Bronchial epithelial cell (primary cell): ENCODE data around the gene LOX. TPM values are rescaled to one million over a fixed set of nuclear protein-coding genes. Genes with fewer than 3 reads are reported as not detected.
A peak's percentile ranks its signal among the peaks of the same experiment; 100 is the strongest.

ENCODE experiments used
- DNase-seq: peaks from one replicate; pipeline ENCODE4 v3.0.0-alpha.2; 2010; ENCODE audit warnings: low read depth
- FAIRE-seq: peaks from 2 replicates; lab custom pipeline; 2011; peaks lifted over from hg19 to GRCh38; lab: Jason Lieb, UNC
- H3K27me3 ChIP-seq: 2 replicates; pipeline ENCODE4 v1.5.1; 2011; ENCODE audit warnings: low read length; ENCODE audit not compliant: control insufficient read depth, insufficient read depth
- H3K36me3 ChIP-seq: 2 replicates; pipeline ENCODE4 v1.5.1; 2011; ENCODE audit warnings: low read length; ENCODE audit not compliant: control insufficient read depth, insufficient read depth
- H3K4me3 ChIP-seq: 2 replicates; pipeline ENCODE4 v1.5.1; 2011; ENCODE audit warnings: mild to moderate bottlenecking, low read depth, low read length, control low read depth
- CTCF ChIP-seq: IDR thresholded peaks from 2 replicates; pipeline ENCODE4 v1.5.1; 2011; ENCODE audit warnings: mild to moderate bottlenecking, moderate library complexity, low read length, control low read depth, inconsistent platforms; ENCODE audit not compliant: insufficient read depth, severe bottlenecking
- total RNA-seq: library from RNA; depleted of rRNA; stranded (reverse); fragments of >200 nt; gene quantifications from 2 replicates; pipeline ENCODE4 v1.2.1, GENCODE V29; 2014

The LOX gene
- total RNA-seq, 1 donor from 2014 or later: 1.8 TPM

- no peak for TF ChIP-seq CTCF
- H3K27me3 ChIP-seq: no peaks in the 10 kb centered on the region
- no peak overlapping the region for H3K4me3 ChIP-seq
- DNase-seq (no peak), FAIRE-seq (no peak)
- no peaks in the 10 kb centered on the region for H3K36me3 ChIP-seq
Measured at GRCh38 chr5:122114501-122114900, 36.4 kb upstream of the LOX start.

GRCh38 chr5:122112733-122113558 is 34.9 kb upstream of the LOX start:
- DNase-seq: no peak
- Histone ChIP-seq H3K36me3 (no peaks in the 10 kb centered on the region), H3K27me3 (no peaks in the 10 kb centered on the region), H3K4me3 (no peak overlapping the region)
- peak; percentile 40 for FAIRE-seq
- no peak for TF ChIP-seq CTCF

GRCh38 chr5:122112063-122112462 is 34.0 kb upstream of the LOX start:
- TF ChIP-seq CTCF: no peak
- no peak for FAIRE-seq
- H3K4me3 ChIP-seq: no peak overlapping the region
- no peaks in the 10 kb centered on the region for H3K27me3 ChIP-seq
- no peak for DNase-seq
- H3K36me3 ChIP-seq: no peaks in the 10 kb centered on the region

GRCh38 chr5:122111460-122111859 is 33.4 kb upstream of the LOX start:
- Histone ChIP-seq H3K36me3 (no peaks in the 10 kb centered on the region), H3K4me3 (no peak overlapping the region), H3K27me3 (no peaks in the 10 kb centered on the region)
- DNase-seq (no peak), FAIRE-seq (peak; percentile 23)
- no peak for TF ChIP-seq CTCF

- peak; percentile 79 for DNase-seq
- Histone ChIP-seq H3K4me3 (no peak overlapping the region), H3K36me3 (no peaks in the 10 kb centered on the region), H3K27me3 (no peaks in the 10 kb centered on the region)
- no peak for FAIRE-seq
- TF ChIP-seq CTCF: no peak
Measured at GRCh38 chr5:122110987-122111386, 32.9 kb upstream of the LOX start.

- FAIRE-seq (no peak), DNase-seq (no peak)
- Histone ChIP-seq H3K4me3 (no peak overlapping the region), H3K36me3 (no peaks in the 10 kb centered on the region), H3K27me3 (no peaks in the 10 kb centered on the region)
- no peak for TF ChIP-seq CTCF
Measured at GRCh38 chr5:122107016-122107415, 29.0 kb upstream of the LOX start.
